Panc1 (cell line): ENCODE results near the gene FHIT.

ENCODE experiments used
- POLR2AphosphoS5 ChIP-seq: IDR thresholded peaks from 2 replicates; pipeline ENCODE4 v1.6.1; 2012; ENCODE audit warnings: mild to moderate bottlenecking, low read depth, low read length, moderate library complexity
- SIN3A ChIP-seq: IDR thresholded peaks from 2 replicates; pipeline ENCODE4 v1.6.1; 2012; ENCODE audit warnings: low read depth, mild to moderate bottlenecking, low read length, moderate library complexity, borderline replicate concordance; ENCODE audit not compliant: insufficient read depth
- TCF7L2 ChIP-seq: IDR thresholded peaks from 2 replicates; pipeline ENCODE4 v1.6.1; 2011; ENCODE audit warnings: mild to moderate bottlenecking, low read depth, low read length, inconsistent platforms
- TF ChIP-seq, protein P1 (sequence below): fragments of 450-650 bp; IDR thresholded peaks from 2 replicates; pipeline ENCODE4 v1.5.1; 2017; ENCODE audit warnings: mild to moderate bottlenecking

DNA sequence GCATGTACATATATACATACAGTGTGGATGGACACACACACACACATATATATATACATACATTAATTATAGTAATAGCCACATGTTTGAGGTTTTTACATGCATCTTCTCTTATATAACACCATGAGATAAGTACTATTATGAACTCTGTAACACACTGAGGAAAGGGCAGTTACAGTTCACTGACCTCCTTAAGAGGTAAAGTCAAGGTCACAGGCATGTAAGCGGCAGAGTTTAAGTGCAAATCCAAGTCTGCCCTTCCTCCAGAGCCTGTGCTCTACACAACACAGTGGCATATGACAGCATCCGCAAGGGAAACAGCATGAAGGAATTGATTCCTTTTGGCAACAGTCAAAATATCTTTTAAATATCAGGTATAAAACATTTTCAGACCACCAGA is 26.4 kb downstream of the FHIT start:
- TF ChIP-seq, protein P1, sequence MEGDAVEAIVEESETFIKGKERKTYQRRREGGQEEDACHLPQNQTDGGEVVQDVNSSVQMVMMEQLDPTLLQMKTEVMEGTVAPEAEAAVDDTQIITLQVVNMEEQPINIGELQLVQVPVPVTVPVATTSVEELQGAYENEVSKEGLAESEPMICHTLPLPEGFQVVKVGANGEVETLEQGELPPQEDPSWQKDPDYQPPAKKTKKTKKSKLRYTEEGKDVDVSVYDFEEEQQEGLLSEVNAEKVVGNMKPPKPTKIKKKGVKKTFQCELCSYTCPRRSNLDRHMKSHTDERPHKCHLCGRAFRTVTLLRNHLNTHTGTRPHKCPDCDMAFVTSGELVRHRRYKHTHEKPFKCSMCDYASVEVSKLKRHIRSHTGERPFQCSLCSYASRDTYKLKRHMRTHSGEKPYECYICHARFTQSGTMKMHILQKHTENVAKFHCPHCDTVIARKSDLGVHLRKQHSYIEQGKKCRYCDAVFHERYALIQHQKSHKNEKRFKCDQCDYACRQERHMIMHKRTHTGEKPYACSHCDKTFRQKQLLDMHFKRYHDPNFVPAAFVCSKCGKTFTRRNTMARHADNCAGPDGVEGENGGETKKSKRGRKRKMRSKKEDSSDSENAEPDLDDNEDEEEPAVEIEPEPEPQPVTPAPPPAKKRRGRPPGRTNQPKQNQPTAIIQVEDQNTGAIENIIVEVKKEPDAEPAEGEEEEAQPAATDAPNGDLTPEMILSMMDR: no peak
- no peak for TF ChIP-seq TCF7L2
- no peak for TF ChIP-seq SIN3A
- TF ChIP-seq POLR2AphosphoS5: no peak
